ENCODE results near the gene DNM3. TPM values are rescaled to one million over a fixed set of nuclear protein-coding genes. Genes with fewer than 3 reads are reported as not detected.

DNM3 gene
- total RNA-seq, 1 donor from 2014 or later, result 15.4 TPM

GRCh38 chr1:171834821-171835220 lies 6.5 kb upstream of the DNM3 start:
- Histone ChIP-seq H3K4me3 (no peak overlapping the region), H3K4me1 (no peaks in the 10 kb centered on the region), H3K27ac (no peak overlapping the region), H3K9me3 (no peaks in the 10 kb centered on the region), H3K36me3 (no peaks in the 10 kb centered on the region), H3K27me3 (no peaks in the 10 kb centered on the region)
- intact Hi-C loops (cut with DNase I), result no loop called here
- TF ChIP-seq, protein P1, sequence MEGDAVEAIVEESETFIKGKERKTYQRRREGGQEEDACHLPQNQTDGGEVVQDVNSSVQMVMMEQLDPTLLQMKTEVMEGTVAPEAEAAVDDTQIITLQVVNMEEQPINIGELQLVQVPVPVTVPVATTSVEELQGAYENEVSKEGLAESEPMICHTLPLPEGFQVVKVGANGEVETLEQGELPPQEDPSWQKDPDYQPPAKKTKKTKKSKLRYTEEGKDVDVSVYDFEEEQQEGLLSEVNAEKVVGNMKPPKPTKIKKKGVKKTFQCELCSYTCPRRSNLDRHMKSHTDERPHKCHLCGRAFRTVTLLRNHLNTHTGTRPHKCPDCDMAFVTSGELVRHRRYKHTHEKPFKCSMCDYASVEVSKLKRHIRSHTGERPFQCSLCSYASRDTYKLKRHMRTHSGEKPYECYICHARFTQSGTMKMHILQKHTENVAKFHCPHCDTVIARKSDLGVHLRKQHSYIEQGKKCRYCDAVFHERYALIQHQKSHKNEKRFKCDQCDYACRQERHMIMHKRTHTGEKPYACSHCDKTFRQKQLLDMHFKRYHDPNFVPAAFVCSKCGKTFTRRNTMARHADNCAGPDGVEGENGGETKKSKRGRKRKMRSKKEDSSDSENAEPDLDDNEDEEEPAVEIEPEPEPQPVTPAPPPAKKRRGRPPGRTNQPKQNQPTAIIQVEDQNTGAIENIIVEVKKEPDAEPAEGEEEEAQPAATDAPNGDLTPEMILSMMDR (IDR thresholded peaks at IDR 0.05), result no peak
- DNase-seq, result no peak
- no peak for ATAC-seq

GRCh38 chr1:171835891-171836290 lies 5.4 kb upstream of the DNM3 start:
- Histone ChIP-seq H3K9me3 (no peaks in the 10 kb centered on the region), H3K27me3 (no peaks in the 10 kb centered on the region), H3K36me3 (no peaks in the 10 kb centered on the region), H3K4me1 (no peaks in the 10 kb centered on the region), H3K27ac (no peak overlapping the region), H3K4me3 (no peak overlapping the region)
- intact Hi-C loops (cut with DNase I), result no loop called here
- ATAC-seq, result no peak
- TF ChIP-seq, protein P1 (IDR thresholded peaks at IDR 0.05), result no peak
- DNase-seq, result no peak

DNA sequence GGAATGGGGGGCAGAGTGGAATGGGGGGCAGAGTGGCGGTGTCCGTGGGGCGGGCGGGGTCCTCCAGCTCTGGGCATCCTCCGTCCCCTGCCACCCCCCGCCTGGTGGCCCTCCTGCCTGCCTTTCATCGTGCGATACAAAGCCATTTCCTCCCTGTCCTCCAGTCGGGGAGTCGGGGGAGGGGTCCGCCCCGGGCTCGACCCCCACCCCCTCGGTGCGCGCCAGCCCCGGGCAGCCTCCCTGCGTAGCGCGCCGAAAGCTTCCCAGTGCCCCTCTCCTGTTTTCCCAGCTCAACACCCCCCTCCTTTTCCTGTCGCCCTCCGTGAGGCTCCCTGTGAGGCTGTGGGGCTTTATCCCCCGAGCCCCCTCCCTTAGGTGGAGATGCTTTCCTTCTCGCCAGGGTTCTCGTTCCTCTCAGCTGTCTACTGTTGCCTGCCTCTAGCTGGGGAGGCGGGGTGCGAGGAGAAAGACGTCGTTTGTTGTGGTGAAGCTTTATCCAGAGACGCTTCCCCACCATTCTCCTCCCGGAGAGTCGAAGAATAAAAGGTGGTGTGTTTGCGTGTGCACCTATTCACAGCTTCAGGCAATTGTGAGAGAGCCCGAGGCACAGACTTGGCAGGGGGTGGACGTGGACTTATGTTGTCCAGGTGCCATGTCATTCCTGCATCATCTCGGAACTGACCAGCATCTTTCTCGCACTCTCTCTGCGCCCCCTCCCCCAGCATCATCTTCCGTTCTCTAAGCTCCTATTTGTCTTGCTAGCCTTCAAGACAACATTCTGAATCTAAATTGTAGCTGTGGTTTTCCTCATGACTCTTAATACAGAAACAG lies 848 bp downstream of the DNM3 start:
- TF ChIP-seq, protein P1 (IDR thresholded peaks at IDR 0.05), result no peak
- Histone ChIP-seq H3K4me1 (no peaks in the 10 kb centered on the region), H3K27ac (peak overlapping the region; percentile 84), H3K27me3 (no peaks in the 10 kb centered on the region), H3K36me3 (no peaks in the 10 kb centered on the region), H3K4me3 (peak overlapping the region; percentile 87), H3K9me3 (no peaks in the 10 kb centered on the region)
- DNase-seq (peak; percentile 63), ATAC-seq (peak; percentile 3)
- intact Hi-C loops (cut with DNase I), result no loop called here

DNA sequence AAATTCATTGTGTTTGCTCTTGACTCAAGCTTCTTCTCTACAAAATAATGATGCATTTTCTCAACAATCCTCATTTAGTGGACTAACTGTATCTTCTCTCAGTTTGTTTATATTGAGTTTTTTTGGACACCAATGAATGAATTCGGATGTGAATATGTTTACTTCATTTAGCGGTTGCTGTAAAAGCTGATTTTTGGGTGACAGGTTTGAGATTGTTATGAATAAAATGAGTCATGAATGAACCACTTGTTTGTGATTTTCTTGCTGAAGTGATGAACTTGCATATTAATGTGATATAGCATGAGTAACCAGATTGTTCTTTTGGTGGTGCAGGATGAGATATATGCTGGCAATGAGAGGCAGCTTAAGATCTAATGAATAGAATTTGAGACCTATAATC lies 3.1 kb downstream of the DNM3 start:
- Histone ChIP-seq H3K9me3 (no peaks in the 10 kb centered on the region), H3K4me3 (no peak overlapping the region), H3K27ac (no peak overlapping the region), H3K36me3 (no peaks in the 10 kb centered on the region), H3K4me1 (no peaks in the 10 kb centered on the region), H3K27me3 (no peaks in the 10 kb centered on the region)
- TF ChIP-seq, protein P1 (IDR thresholded peaks at IDR 0.05), result no peak
- no peak for DNase-seq
- no peak for ATAC-seq
- intact Hi-C loops (cut with DNase I), result no loop called here

DNA sequence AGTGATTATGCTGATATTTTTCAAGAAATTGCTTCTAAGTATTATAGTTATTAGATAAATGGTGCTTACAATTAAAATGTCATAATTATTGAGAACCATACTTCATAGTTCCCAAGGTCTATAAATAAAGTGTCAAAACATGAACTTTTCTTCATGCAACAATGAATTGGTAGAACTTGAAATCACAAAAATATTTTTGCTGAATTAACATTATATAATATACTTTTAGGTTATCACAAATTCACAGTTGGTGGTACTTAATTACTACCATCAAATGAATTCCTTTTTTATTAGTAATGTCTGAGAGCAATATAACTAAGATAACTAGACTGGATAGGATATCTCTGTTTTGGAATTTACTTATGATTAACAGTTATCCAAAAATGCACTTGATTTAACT lies 4.7 kb downstream of the DNM3 start:
- Histone ChIP-seq H3K9me3 (no peaks in the 10 kb centered on the region), H3K4me3 (no peak overlapping the region), H3K4me1 (no peaks in the 10 kb centered on the region), H3K27ac (no peak overlapping the region), H3K27me3 (no peaks in the 10 kb centered on the region), H3K36me3 (no peaks in the 10 kb centered on the region)
- DNase-seq (no peak), ATAC-seq (no peak)
- TF ChIP-seq, protein P1 (IDR thresholded peaks at IDR 0.05), result no peak
- intact Hi-C loops (cut with DNase I), result no loop called here

All from upper lobe of right lung (tissue), 1 donor.